GM18951 (cell line): ENCODE data around the gene ARFGAP1.

ENCODE experiments used
- POLR2A ChIP-seq: IDR thresholded peaks from 4 replicates; pipeline ENCODE4 v1.6.1; 2011; ENCODE audit warnings: mild to moderate bottlenecking; ENCODE audit not compliant: insufficient read length, insufficient read depth; ENCODE audit errors: extremely low read depth
- in situ Hi-C: fragments of 300-500 bp; cut with MboI; formaldehyde crosslinking; loops from one replicate; pipeline ENCODE4 v1.12.0; 2022; ENCODE audit warnings: low sequenced_read_pairs, mixed read lengths, inconsistent platforms; ENCODE audit not compliant: unreplicated experiment

Gene ARFGAP1

DNA sequence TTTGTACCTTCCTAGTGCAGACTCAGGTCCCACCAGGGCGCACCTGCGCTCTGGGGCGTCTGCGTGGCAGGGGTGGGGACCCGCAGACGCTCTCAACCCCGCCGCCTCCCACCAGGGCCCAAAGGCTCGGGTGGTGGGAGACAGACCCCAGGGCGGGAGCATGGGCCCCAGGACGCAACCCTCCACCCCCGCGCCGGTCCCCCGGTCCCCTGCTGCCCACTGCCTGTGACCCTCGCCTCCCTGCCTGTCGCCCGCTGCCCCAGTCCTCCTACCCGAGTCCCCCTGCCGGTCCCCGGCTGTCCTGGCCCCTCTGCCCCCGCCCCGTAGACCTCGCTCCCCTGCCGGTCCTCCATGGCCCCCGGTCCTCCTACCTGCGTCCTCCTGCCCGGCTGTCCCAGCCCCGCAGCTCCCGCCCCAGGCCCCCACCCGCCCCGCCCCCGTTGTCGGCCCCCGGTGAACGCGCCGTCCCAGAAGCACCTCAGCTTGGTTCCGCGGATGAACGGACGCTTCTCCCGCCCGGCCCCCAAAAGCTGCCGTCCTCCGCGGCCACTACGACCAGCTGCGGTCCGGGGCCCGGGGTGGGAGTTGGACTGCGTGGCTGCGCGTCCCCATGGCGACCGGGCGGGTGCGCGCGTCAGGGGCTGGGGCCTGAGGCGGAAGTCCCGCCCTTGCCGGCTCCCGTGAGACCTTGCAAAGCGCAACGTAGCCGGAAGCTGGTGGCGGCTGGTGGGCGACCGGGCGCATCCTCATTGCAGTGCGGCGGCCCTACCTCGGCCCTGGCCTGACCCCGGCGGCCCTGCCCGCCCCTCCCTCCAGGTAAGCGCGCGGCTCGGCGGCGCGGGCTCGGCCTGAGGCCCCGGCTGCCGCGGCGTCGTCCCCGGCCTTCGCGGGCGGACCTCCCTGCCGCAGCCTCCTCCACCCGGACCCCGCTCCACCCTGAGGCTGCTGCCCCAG, at the start of gene ARFGAP1:
Gene ARFGAP1 (plus strand): TSS at position 709 of the 954 bp plus-strand sequence. CDS start 2,768 bp downstream, outside the sequence.
- peak; percentile 88 for TF ChIP-seq POLR2A
- in situ Hi-C loops, result no loop called here

DNA sequence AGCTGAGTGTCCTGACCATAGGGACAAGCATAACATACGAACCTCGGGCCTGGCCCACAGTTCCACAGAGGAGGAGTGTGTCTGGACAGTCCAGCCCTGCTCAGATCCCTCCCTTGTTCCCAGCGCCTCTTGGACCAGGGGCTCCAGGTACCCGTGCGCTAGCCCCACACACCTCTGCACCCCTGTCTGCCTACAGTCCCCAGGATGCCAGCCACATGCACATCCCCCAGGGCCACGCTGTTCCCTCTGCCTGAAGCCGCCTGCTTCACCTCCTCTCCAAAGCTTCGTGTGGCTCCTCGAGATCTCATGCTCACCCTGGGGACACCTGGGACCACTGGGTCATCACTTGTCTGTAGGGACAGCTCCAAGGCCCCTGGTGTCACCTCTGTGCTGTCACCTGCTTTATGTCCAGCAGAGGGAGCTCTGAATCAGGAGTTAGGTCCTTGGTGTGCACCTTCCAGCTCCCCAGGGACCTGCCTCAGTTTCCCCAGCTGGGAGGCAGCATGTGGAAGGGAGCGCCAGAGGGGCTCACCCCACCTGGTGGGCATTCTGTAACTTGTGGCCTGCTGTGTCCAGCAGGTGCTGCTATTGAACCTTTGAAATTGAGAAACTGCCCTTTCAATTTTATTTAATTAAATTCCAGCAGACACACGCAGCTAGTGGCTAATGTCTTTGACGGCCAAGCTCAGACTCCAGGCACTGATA, 49.3 kb upstream of the ARFGAP1 start:
- no peak for TF ChIP-seq POLR2A
- in situ Hi-C loops, result no loop called here

GRCh38 chr20:63223826-63224207, 48.8 kb upstream of the ARFGAP1 start:
- in situ Hi-C loops, result no loop called here
- no peak for TF ChIP-seq POLR2A

- no peak for TF ChIP-seq POLR2A
- in situ Hi-C loops, result no loop called here
These were observed 48.1 kb upstream of the ARFGAP1 start for GRCh38 chr20:63224412-63225081.

- in situ Hi-C loops, result no loop called here
- no peak for TF ChIP-seq POLR2A
These were observed 47.5 kb upstream of the ARFGAP1 start for GRCh38 chr20:63225082-63225454.

DNA sequence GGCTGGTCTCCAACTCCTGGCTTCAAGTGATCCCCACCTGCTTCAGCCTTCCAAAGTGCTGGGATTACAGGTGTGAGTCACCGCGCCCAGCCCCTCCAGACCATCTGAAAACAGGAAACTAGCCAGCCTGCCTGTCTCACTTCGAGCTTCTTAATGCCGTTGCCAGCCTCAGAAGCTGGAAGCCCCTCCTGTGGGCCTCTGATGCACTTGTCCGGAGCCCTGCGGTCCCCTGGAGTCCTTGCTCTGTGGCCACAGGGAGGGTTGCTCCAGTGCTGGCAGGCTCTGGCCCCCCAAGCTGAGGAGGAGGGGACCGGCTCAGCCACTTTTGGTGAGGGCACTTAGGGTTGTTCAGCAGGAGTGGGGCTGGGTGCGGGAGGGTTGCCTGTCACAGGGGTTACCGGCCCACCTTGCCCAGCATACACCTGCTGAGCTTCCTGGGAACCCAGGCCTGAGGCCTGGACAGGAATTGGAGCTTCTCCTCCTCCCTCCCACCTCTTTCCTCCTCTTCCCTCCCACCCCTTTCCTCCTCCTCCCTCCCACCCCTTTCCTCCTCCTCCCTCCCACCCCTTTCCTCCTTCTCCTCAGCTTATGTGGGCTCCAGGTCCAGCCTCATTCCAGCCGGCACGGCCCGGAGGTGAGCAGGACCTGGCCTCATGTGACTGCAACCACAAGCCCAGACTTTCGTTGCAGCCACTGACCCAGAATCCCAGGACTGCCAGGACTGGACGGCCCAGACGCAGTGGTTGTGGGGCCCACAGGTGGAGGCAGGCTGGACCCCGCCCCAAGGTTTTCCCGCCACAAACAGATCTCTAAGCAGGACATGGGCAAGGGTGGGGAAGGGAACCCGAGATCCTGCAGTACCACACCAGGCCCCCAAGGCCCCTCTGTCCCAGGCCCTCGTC, 46.3 kb upstream of the ARFGAP1 start:
- in situ Hi-C loops, result no loop called here
- no peak for TF ChIP-seq POLR2A

- TF ChIP-seq POLR2A, result no peak
These were observed 45.4 kb upstream of the ARFGAP1 start for GRCh38 chr20:63227260-63227659.

DNA sequence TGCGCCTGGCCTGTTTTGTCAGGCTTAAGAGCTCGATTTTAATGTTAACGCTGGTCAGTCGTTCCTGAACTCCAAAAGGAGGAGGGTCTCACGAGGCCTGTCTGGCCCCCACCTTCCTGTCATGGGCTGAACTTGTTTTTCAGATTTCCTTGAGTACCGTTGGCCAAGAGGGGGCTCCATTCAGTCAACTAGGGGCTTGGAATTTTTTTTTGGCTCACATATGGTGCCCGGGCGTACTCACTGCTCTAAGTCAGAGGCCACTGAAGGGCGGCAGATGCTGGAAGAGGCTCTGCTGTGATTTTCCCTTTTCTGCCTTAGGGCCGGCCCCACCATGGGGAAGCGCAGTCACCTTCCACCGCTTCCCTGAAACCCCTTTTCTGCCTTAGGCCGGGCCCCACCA, 43.8 kb upstream of the ARFGAP1 start:
- in situ Hi-C loops, result no loop called here
- TF ChIP-seq POLR2A, result no peak

More at GRCh38 chr20:63227260-63227659, 45.4 kb upstream of the ARFGAP1 start:
- in situ Hi-C loops, result no loop called here

DNA sequence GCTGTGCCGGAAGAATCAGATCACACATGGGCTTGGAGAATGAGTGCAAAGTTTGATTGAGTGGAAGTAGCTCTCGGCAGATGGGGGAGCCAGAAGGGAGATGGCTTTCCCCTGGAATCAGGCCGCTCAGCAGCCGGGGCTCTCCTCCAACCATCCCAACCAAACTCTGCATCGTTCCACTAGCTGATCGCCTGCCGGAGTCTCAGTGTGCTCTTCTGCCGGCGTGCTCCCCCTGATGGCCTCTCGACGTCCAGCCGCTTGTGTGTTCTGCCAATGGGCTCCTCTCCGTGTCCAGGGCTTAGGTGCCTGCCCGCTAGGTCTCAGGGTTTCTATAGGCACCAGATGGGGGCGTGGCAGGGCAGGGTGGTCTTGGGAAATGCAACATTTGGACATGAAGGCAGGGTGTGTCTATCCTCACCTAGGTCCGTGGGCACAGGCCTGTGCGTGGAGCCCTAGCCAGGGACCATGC, 41.8 kb upstream of the ARFGAP1 start:
- TF ChIP-seq POLR2A, result no peak
- in situ Hi-C loops, result no loop called here

GRCh38 chr20:63232235-63233060, 40.2 kb upstream of the ARFGAP1 start:
- TF ChIP-seq POLR2A, result no peak
- in situ Hi-C loops, result no loop called here

- TF ChIP-seq POLR2A, result no peak
- in situ Hi-C loops, result no loop called here
These were observed 39.6 kb upstream of the ARFGAP1 start for GRCh38 chr20:63233061-63233344.

- in situ Hi-C loops, result no loop called here
- TF ChIP-seq POLR2A, result no peak
These were observed 38.7 kb upstream of the ARFGAP1 start for GRCh38 chr20:63233924-63234323.
